ENCODE measurements around the gene NXN.

- no peak for TF ChIP-seq CTCF (IDR thresholded peaks at IDR 0.05)
- TF ChIP-seq POLR2A (IDR thresholded peaks at IDR 0.05) = no peak
Measured at GRCh38 chr17:1021147-1021546, 41.6 kb upstream of the NXN start.
